SJCRH30 (cell line): ENCODE results near the gene SRSF10. TPM values are rescaled to one million over a fixed set of nuclear protein-coding genes. Genes with fewer than 3 reads are reported as not detected.
"Not testable (repeated sequence)": the region's sequence is repeated elsewhere in the genome, so short reads cannot be mapped to it uniquely, and the experiment has no call there.

Source experiments
- DNase-seq, 2 experiments: peaks; one replicate each; pipeline ENCODE4 v3.0.0-alpha.2; 2015 to 2020
- H3K27ac ChIP-seq: fragments of 250-450 bp; sonication (Bioruptor Pico); 2 replicates; pipeline ENCODE4 v1.5.1; 2020; ENCODE audit warnings: mild to moderate bottlenecking, moderate library complexity
- H3K27me3 ChIP-seq: fragments of 250-450 bp; sonication (Bioruptor Pico); 2 replicates; pipeline ENCODE4 v1.5.1; 2020; ENCODE audit warnings: mild to moderate bottlenecking, moderate library complexity
- H3K36me3 ChIP-seq: fragments of 250-450 bp; sonication (Bioruptor Pico); 2 replicates; pipeline ENCODE4 v1.5.1; 2020; ENCODE audit warnings: mild to moderate bottlenecking, moderate library complexity
- H3K4me1 ChIP-seq: fragments of 250-450 bp; sonication (Bioruptor Pico); 2 replicates; pipeline ENCODE4 v1.5.1; 2020; ENCODE audit warnings: mild to moderate bottlenecking, moderate library complexity
- H3K4me3 ChIP-seq: fragments of 250-450 bp; sonication (Bioruptor Pico); 2 replicates; pipeline ENCODE4 v1.5.1; 2020; ENCODE audit warnings: mild to moderate bottlenecking, moderate library complexity
- H3K9me3 ChIP-seq: fragments of 250-450 bp; sonication (Bioruptor Pico); replicated peaks from 2 replicates; pipeline ENCODE4 v1.5.1; 2020; ENCODE audit warnings: mild to moderate bottlenecking, moderate library complexity
- total RNA-seq: library from RNA; depleted of rRNA; stranded (reverse); fragments of >200 nt; shearing (Covaris generic); gene quantifications from 2 replicates; pipeline ENCODE4 v1.2.3, GENCODE V29; 2014

Gene SRSF10
- total RNA-seq, 1 experiment from 2014 or later, result 245 TPM

GRCh38 chr1:23978805-23979204 is 1.3 kb downstream of the SRSF10 start:
- Histone ChIP-seq H3K4me3 (peak overlapping the region; percentile 98), H3K9me3 (no peaks in the 10 kb centered on the region), H3K27ac (peak overlapping the region; percentile 98), H3K36me3 (peaks cover 50% of the 10 kb centered on the region), H3K4me1 (peaks cover 23% of the 10 kb centered on the region), H3K27me3 (no peaks in the 10 kb centered on the region)
- DNase-seq, result no peak

DNA sequence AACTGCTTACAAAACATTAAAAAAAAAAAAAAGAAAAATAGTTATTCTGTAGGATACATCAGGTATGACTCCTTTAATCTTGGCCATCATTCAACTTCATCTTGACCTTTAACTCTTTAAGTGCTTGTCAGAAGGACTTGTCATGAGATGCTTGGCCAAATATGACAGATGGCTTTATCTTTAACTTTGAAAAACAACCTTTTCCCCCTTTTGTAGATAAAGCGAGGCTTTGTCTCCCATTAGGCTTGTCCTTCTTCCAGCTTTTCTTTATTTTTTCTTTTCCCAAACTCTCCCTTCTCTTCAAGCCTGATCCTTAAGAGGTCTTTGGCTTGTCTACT is 2.3 kb downstream of the SRSF10 start:
- Histone ChIP-seq H3K4me1 (peaks cover 23% of the 10 kb centered on the region), H3K36me3 (peaks cover 58% of the 10 kb centered on the region), H3K27me3 (no peaks in the 10 kb centered on the region), H3K27ac (no peak overlapping the region), H3K4me3 (peak overlapping the region; percentile 98; the same call in 1 of the 2 replicates), H3K9me3 (no peaks in the 10 kb centered on the region)
- no peak for DNase-seq

GRCh38 chr1:23977187-23977853 is 2.8 kb downstream of the SRSF10 start:
- Histone ChIP-seq H3K4me1 (peaks cover 23% of the 10 kb centered on the region), H3K27me3 (no peaks in the 10 kb centered on the region), H3K4me3 (no peak overlapping the region), H3K36me3 (peaks cover 61% of the 10 kb centered on the region), H3K9me3 (no peaks in the 10 kb centered on the region), H3K27ac (no peak overlapping the region)
- DNase-seq, result peak; percentile 10 to 31

DNA sequence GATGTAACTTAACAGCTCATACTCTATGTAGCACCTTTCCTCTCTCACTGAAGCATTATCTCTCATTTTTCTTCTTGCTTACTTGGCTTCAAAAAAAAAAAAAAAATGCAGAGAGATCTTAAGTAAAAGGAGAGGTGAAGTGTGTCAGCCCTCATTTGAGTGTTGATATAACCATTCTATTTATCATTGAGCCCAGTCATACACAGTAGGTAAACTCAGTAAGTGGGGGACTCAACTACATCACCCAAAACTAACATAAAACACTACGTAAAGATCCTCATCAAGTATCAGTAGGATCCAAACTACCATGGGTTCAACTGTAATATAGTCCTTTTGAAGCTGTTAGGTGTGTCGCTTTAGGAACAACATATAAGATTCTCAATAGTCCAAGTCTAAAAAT is 12.3 kb downstream of the SRSF10 start:
- no peaks in the 10 kb centered on the region for H3K9me3 ChIP-seq
- H3K27ac ChIP-seq, result no peak overlapping the region

GRCh38 chr1:23966973-23967493 is 13.1 kb downstream of the SRSF10 start:
- Histone ChIP-seq H3K4me1 (no peaks in the 10 kb centered on the region), H3K36me3 (peaks cover 85% of the 10 kb centered on the region), H3K27ac (no peak overlapping the region), H3K9me3 (no peaks in the 10 kb centered on the region), H3K27me3 (no peaks in the 10 kb centered on the region), H3K4me3 (no peak overlapping the region)
- no peak for DNase-seq

More for the DNA sequence above, 12.3 kb downstream of the SRSF10 start:
- H3K4me1 ChIP-seq, result no peaks in the 10 kb centered on the region
- H3K4me3 ChIP-seq, result no peak overlapping the region
- H3K27me3 ChIP-seq, result no peaks in the 10 kb centered on the region
- H3K36me3 ChIP-seq, result peaks cover 90% of the 10 kb centered on the region
- no peak for DNase-seq

DNA sequence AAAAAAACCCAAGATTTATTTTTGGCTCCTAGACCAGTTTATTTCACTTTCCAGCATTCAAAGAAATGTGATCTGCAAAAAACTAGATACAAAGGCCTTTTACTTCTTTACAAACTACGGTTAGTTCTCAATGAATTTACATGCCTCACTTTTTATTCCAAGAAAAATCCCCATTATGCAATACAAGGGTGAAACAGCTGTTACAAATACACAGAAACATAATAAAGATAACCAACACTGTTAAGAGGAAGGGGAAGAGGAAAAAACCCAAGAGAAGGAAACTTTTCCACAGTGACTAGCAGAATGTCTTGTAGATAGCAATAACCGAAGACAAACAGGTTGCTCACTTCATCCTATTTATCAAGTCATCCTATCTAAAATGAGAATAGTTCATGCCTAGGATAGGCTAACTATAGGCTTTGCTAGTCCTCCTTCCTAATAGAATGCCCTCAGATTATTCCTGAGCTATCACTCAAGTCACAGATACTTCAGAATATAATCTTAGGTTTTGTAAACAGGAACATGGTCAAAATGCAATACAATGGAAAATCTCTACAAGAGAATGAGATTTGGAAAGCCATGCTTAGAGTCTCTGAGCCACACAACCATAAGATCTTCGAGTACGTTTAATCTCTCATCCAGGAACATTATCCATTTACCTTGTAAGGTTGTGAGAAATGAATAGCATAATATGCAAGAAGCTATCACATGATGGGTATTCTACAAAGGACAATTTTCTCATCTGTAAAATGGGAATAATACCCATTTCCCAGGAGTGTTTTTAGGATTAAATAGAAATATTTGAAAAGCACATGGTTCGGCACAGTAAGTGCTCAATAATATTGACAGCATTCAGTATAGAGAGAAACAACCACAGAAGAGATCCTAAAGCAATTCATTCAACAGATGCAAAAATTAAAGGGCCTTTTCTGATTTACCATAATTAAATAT is 15.1 kb downstream of the SRSF10 start:
- no peak for DNase-seq
- no peak overlapping the region for H3K27ac ChIP-seq
- no peaks in the 10 kb centered on the region for H3K4me1 ChIP-seq
- no peaks in the 10 kb centered on the region for H3K27me3 ChIP-seq
- H3K9me3 ChIP-seq, result no peaks in the 10 kb centered on the region
- H3K36me3 ChIP-seq, result peaks cover 80% of the 10 kb centered on the region
- H3K4me3 ChIP-seq, result no peak overlapping the region

DNA sequence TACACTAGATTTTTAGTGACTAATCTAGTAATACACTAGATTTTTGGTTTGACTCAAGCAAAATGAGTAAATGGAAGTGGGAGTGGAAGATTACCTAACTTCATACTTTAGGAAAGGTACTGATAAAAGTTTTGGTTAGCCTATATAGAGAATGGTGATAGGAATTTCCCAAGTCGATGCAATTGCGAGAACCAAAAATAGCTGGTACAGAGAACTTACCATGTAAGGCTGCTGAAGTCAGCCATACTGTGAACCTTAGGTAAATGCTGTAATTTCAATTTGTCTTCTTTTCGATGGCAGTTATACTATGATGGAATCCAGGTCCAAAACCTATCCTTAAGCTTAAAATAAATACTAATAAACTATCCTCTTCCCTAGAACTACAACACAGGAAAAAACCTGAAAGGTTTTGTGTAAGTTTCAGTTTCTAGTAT is 15.9 kb downstream of the SRSF10 start:
- Histone ChIP-seq H3K36me3 (peaks cover 74% of the 10 kb centered on the region), H3K4me1 (no peaks in the 10 kb centered on the region), H3K27me3 (no peaks in the 10 kb centered on the region), H3K9me3 (no peaks in the 10 kb centered on the region), H3K27ac (no peak overlapping the region), H3K4me3 (no peak overlapping the region)
- no peak for DNase-seq

DNA sequence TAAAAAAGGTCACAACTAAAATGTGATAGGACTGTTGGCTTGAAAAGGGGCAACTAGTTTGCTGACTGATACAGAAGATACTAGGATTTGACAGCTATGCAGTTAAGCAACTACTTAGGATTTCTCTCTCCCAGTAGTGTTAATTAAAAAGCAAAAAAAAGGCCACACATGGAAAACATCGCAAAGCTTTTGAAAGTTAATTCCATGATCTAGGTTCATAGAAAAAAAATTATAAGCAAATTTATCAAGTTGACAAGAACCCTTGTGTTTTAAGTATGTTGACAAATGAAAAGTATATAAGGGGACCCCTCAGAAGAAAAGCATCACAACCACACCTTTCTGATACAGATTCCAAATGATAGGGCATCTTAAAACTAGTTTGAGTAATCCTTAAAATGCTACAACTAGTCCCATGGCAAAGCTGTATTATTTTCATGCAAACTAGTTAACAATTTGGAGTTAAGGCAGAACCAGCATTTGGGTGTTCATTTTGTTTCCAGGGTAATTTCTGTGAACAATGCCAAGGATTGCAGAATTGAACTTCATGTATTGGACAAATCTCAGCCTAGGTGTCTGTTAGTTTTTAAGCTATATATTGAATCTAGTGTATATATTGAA is 16.4 kb downstream of the SRSF10 start:
- H3K4me3 ChIP-seq, result no peak overlapping the region
- H3K36me3 ChIP-seq, result peaks cover 69% of the 10 kb centered on the region
- H3K4me1 ChIP-seq, result no peaks in the 10 kb centered on the region
- H3K9me3 ChIP-seq, result no peaks in the 10 kb centered on the region
- no peaks in the 10 kb centered on the region for H3K27me3 ChIP-seq
- no peak for DNase-seq
- no peak overlapping the region for H3K27ac ChIP-seq

DNA sequence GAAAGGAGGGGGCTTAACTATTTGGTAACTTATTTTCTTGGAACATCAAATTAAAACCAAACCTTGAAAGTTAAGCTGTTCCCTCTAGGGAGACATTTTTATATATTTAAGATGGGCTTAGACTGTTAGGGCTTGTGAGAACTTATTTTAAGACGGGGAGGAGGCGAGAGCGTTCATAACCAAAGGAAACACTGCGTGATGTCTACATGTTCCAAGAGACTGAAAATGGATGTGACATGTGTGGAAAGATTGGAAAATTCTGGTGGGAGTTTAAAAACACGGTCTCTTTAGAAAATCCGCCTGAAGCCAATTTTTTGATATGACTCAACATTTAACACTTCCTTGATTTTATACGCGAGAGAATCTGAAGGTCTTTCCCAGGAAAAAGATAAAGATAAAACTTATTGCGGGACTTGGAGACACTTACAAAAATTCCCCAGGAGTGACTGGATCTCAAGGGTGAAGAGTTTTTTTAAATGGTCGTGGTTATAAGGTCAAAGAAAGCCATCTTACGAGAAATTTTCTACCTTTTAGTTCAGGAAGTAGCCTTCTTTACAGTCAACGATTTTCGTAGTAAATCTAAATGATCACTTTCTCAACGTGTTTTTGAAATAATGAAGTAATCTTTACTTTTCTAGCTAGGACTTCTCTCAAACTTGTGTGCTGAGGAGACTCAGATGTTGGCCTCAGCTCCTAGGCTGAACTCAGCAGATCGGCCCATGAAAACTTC is 19.7 kb downstream of the SRSF10 start:
- Histone ChIP-seq H3K4me3 (peak overlapping the region; percentile 75), H3K4me1 (no peaks in the 10 kb centered on the region), H3K27ac (peak overlapping the region; percentile 97), H3K27me3 (no peaks in the 10 kb centered on the region), H3K36me3 (peaks cover 37% of the 10 kb centered on the region), H3K9me3 (no peaks in the 10 kb centered on the region)
- peak in 1 of 2 experiments; percentile 31 for DNase-seq

DNA sequence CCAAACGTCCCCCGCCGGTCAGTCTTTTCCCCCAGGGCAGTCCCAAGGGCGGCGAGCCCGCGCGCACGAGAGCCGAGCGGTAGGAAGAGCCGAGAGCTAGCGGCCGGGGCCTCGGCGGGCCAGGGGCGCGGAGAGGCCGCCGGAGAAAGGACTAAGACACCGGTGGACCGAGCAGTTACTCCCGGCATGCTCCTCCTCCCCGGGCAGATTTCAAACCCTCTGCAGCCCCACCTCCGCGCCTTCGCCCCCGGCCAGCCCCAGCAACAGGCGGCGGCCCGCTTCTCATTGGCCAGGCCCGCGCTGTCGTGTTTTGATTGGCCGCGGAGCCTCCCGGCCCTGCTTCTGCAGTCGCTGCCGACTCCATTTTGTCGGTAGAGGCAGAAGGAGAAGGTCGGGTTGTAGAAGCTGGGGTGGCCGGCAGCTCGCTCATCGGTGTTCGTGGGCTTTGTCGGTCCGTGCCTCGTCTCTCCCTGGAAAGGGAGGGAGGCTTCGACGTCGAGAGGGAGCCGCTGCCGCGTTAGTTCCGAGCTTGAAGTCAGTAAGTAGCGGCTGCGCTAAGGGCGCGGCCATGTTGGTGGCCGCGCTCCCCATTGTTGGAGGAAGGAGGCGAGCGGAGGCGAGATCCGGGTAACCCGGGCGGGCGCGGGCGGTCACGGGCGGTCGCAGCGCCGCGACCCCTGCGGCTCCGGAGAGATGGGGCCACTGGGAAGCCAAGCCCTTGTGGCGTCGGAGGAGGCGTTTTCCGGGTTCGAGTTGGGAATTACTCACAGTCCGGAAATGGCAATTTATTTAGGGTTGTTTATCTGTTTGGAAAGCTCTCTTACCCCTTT is 20.5 kb downstream of the SRSF10 start, which contains the start of gene PNRC2:
Gene PNRC2 (plus strand): TSS at position 368 of the 830 bp plus-strand sequence. CDS start 1,630 bp downstream, outside the sequence.
- H3K36me3 ChIP-seq, result peaks cover 30% of the 10 kb centered on the region
- peak within 1 kb of the TSS; percentile 75 for H3K4me3 ChIP-seq
- no peaks in the 10 kb centered on the region for H3K9me3 ChIP-seq
- H3K27me3 ChIP-seq, result no peaks in the 10 kb centered on the region
- peak; percentile 98 for DNase-seq
- H3K4me1 ChIP-seq, result no peaks in the 10 kb centered on the region
- H3K27ac ChIP-seq, result peak within 1 kb of the TSS; percentile 97

DNA sequence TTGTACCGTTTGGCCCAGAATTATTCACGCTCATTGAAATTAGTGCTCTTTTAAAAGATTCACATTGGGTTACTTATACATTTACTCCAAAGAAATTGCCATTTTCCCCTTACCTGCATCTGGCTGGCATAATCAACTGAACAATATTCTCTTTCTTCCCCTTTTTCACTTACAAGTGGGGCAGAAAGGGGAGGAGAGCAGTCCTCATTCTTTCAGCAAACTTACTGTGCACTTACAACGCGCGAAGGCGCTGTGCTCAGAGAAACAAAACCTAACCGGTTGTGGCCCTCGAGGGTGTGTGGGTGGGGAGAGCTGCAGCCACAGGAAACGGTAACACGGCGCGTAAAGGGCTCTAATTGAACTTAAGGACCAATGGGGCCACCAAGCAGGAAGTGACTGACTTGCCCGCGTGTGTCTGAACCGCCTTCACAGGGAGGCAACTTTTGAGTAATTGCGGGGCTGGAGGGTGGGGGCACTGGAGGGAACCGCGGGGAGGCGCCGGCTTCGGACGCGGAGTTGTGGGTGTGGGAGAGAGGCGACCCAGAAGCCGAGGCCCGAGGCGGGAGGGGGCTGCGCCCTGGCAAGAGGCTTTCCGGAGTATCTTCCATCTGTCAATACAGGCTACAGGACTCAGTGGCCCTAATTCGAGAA is 21.2 kb downstream of the SRSF10 start:
- peak overlapping the region; percentile 97 for H3K27ac ChIP-seq
- peaks cover 23% of the 10 kb centered on the region for H3K36me3 ChIP-seq
- no peaks in the 10 kb centered on the region for H3K27me3 ChIP-seq
- peak; percentile 96 to 97 for DNase-seq
- H3K9me3 ChIP-seq, result no peaks in the 10 kb centered on the region
- H3K4me3 ChIP-seq, result peak overlapping the region; percentile 75
- H3K4me1 ChIP-seq, result no peaks in the 10 kb centered on the region

DNA sequence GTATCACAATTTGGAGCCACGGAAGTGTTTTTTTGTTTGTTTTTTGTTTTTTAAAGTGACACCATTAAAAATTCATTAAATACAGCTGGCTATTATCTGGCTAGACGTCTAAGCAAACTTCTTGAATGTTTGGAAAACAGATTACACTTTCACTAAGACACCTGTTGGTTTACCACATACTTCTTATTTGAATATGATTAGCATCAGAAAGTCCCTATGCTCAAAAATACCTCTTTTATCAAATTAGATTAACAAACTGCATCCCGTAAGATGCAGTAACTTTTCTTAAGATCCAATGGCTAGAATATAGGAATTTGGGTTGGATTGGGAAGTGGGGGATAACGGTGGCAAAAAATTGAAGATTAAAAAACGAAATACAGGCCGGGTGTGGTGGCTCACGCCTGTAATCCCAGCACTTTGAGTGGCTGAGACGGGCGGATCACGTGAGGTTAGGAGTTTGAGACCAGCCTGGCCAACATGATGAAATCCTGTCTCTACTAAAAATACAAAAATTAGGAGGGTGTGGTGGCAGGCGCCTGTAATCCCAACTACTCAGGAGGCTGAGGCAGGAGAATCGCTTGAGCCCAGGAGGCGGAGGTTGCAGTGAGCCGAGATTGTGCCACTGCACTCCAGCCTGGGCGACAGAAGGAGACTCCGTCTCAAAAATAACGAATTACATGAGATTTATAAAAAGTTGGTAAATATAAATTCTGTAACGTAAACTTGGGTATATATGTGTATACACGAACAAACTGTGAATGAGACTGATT is 21.9 kb downstream of the SRSF10 start:
- not testable (repeated sequence) for H3K9me3 ChIP-seq, DNase-seq, H3K27me3 ChIP-seq, H3K4me1 ChIP-seq
- Histone ChIP-seq H3K4me3 (peak overlapping the region; percentile 75), H3K27ac (peak overlapping the region; percentile 97), H3K36me3 (peaks cover 16% of the 10 kb centered on the region)
